NOMO-1 (cell line): Measurements from ENCODE around the gene RASGRP3.

ENCODE experiments used
- DNase-seq, 2 experiments: peaks; one replicate each; lab custom pipeline; 2025; ENCODE audit not compliant: unreplicated experiment in 2 of 2; lab: John Stamatoyannopoulos, UW

RASGRP3 gene

GRCh38 chr2:33491441-33492084 lies 15.1 kb downstream of the RASGRP3 start:
- DNase-seq: no peak

- no peak for DNase-seq
These were observed 16.1 kb downstream of the RASGRP3 start for GRCh38 chr2:33492399-33493134.

GRCh38 chr2:33494155-33494779 lies 17.8 kb downstream of the RASGRP3 start:
- DNase-seq: peak in 1 of 2 experiments; percentile 39

- DNase-seq: no peak
These were observed 18.6 kb downstream of the RASGRP3 start for GRCh38 chr2:33494877-33495641.

- no peak for DNase-seq
These were observed 19.2 kb downstream of the RASGRP3 start for GRCh38 chr2:33495683-33496082.

GRCh38 chr2:33496150-33496549 lies 19.7 kb downstream of the RASGRP3 start:
- DNase-seq: no peak

GRCh38 chr2:33496726-33497125 lies 20.3 kb downstream of the RASGRP3 start:
- no peak for DNase-seq

GRCh38 chr2:33497221-33497650 lies 20.8 kb downstream of the RASGRP3 start:
- DNase-seq: peak; percentile 64 to 89

GRCh38 chr2:33498291-33498956 lies 22.0 kb downstream of the RASGRP3 start:
- peak; percentile 23 to 55 for DNase-seq

- no peak for DNase-seq
These were observed 23.7 kb downstream of the RASGRP3 start for GRCh38 chr2:33500177-33500576.

GRCh38 chr2:33502025-33502424 lies 25.6 kb downstream of the RASGRP3 start:
- DNase-seq: peak; percentile 33 to 44

- peak; percentile 27 to 78 for DNase-seq
These were observed 26.6 kb downstream of the RASGRP3 start for GRCh38 chr2:33503002-33503401.

GRCh38 chr2:33505966-33506365 lies 29.5 kb downstream of the RASGRP3 start:
- no peak for DNase-seq

GRCh38 chr2:33509908-33510585 lies 33.6 kb downstream of the RASGRP3 start:
- no peak for DNase-seq

- no peak for DNase-seq
These were observed 34.1 kb downstream of the RASGRP3 start for GRCh38 chr2:33510586-33510968.

- no peak for DNase-seq
These were observed 34.7 kb downstream of the RASGRP3 start for GRCh38 chr2:33511141-33511540.

GRCh38 chr2:33512112-33512511 lies 35.7 kb downstream of the RASGRP3 start:
- DNase-seq: no peak

- DNase-seq: no peak
These were observed 37.0 kb downstream of the RASGRP3 start for GRCh38 chr2:33513480-33513879.

GRCh38 chr2:33516456-33516995 lies 40.1 kb downstream of the RASGRP3 start:
- no peak for DNase-seq

- DNase-seq: no peak
These were observed 41.8 kb downstream of the RASGRP3 start for GRCh38 chr2:33518200-33518599.
